GM19351 (cell line): Measurements from ENCODE around the gene HOMER2.
"Not testable (repeated sequence)": the region's sequence is repeated elsewhere in the genome, so short reads cannot be mapped to it uniquely, and the experiment has no call there.

Experiments used
- ATAC-seq: cut with Tn5 transposase; IDR thresholded peaks from one replicate; pipeline ENCODE4 v1.9.1; 2021; ENCODE audit warnings: mild to moderate bottlenecking, moderate library complexity; ENCODE audit not compliant: unreplicated experiment

HOMER2 gene

DNA sequence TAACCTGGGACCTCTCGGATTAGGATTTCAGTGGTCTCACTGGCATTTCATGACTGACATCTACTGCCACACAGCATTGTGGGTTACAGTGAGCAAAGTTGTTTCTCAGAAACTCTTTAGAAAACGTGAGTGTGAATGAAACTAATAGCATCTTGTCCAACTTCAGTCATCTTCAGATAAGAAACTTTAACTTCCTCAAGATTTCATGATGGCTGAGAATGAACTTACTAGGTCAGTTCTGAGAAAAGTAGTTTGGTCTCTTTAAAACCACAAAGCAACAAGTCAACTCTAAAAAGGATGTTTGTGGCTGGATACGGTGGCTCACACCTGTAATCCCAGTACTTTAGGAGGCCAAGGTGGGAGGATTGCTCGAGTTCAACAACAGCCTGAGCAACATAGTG lies 14.2 kb upstream of the HOMER2 start:
- peak; percentile 89 for ATAC-seq

GRCh38 chr15:82964890-82965289 lies 12.4 kb upstream of the HOMER2 start:
- no peak for ATAC-seq

- no peak for ATAC-seq
These were observed 11.2 kb upstream of the HOMER2 start for GRCh38 chr15:82963471-82964341.

GRCh38 chr15:82960766-82961165 lies 8.2 kb upstream of the HOMER2 start:
- no peak for ATAC-seq

DNA sequence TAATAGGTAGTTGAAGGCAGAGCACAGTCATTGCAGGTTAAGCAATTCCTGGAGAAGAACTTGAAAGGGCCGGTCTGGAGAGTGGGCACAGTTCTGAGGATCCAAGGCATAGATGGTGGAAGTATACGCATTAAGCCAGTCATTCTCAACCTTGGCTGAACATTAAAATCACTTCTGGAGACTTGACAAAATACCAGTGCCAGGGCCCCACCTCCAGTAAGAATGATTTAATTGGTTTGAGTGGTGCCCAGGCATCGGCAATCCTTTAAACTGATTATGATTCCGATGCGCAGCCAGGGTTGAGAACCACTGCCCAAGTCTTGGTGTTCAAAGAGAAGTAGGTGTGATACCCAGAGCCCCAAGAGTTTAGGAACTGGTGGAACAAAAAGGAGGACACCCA lies 6.9 kb upstream of the HOMER2 start:
- no peak for ATAC-seq

DNA sequence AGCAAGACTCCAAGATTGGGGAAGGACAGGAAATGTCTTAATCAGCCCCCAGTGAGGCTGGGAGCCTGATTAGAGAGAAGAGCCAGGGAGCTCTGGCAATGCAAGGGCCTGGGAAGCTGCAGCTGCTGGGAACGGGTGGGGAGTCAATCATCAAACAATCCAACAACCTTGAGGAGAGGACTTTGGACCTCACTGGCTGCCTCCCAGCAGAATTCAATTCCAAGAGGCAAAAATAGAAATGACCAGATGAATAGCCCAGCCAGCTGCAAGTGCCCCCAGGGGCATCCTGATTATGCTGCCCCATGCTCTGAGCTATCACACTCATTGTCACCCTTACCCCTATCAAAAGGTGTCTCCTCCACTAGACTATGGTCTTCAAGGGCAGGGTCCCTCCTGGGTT lies 6.1 kb upstream of the HOMER2 start:
- no peak for ATAC-seq

- ATAC-seq: no peak
These were observed 905 bp downstream of the HOMER2 start for GRCh38 chr15:82951472-82952157.

DNA sequence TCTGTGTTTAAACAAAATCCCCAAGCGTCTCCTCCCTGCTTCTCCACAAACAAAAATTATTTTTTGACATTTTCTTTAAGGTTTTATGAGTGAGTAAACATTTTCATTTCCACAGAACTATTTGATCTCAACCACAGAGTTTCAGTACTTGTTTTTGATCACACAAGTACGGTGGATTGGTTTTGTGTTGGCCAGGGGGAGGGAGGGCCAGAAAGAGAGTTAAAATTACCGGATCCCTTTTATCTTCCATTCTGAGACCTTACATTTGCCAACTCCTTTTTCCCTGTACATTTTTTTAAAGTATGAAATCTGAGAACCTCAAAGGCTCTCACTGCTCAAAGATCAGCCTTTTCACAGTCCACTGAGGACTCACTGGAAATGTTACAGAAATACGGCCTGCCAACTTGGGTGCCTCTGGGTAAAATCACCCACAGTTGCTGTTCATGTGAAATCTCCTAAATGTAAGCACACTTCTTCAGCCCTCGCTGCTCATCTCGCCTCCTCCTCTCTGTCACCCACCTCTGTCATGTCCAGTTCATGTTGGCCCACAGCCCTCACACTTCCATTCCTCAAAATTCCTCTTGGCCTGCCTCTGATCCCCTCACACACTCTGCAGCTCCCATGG lies 1.7 kb downstream of the HOMER2 start:
- ATAC-seq: peak; percentile 76

DNA sequence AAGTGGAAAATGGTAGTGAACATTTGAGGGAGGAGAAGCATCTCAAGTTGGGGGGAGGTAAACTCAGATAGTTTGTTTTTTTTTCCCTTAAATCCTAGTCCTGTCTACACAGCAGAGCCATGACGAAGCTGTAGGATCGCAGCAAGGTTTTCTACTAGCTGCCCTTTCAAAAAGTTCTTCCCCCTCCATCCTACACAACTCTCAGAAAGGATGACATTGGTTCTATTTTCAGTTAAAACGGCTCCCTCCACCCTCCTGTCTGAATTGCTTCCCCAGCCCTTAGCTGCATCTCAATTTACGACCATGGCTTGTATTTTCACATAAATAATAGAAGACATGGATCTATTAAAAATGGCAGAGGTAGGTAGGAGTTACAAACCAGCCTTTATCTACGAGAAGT lies 2.2 kb downstream of the HOMER2 start:
- peak; percentile 19 for ATAC-seq

DNA sequence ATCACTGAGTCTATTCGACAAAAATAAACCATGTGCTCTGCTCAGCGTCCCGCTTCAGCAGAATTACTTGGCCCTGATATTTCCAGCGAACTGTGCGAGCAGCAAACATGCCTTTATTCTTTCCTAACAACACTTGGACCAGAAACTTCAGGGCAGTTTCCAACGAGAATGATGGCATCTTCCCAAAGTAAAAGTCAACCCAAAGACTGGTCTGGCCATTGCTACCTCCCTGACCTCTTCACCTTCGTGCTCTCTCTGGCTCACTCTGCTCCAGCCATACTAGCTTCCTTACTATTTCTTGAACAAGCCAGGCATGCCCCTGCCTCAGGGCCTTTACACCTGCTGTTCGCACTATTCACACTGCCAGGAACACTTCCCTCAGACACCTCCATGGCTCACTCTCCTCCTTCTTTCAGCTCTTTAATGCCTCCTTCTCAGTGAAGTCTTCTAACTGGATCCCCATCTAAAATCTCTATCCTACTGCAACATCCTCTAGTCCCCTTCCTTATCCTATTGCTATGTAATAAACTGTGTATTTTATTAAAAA lies 6.3 kb downstream of the HOMER2 start:
- ATAC-seq: no peak

- ATAC-seq: no peak
These were observed 7.2 kb downstream of the HOMER2 start for GRCh38 chr15:82945326-82945725.

DNA sequence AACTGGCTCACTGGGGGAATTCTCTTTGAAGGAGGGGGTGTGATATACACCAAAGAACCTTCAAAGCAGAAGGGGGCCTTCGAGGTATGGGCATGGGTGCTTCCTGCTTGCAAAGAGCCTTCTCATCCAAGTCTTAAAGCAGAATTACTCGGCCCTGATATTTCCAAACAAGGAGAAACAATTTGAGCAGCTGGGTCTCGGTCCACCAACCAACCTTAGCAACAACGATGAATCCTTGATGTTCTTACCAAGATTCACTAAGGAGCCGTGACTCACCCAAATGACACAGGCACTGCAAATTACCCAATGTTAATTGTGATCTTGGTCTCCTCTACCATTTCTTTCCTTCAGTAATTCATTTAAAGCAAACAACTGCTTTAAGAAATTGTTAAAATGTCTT lies 7.7 kb downstream of the HOMER2 start:
- ATAC-seq: no peak

GRCh38 chr15:82944056-82944455 lies 8.5 kb downstream of the HOMER2 start:
- no peak for ATAC-seq

GRCh38 chr15:82943176-82943575 lies 9.3 kb downstream of the HOMER2 start:
- no peak for ATAC-seq

DNA sequence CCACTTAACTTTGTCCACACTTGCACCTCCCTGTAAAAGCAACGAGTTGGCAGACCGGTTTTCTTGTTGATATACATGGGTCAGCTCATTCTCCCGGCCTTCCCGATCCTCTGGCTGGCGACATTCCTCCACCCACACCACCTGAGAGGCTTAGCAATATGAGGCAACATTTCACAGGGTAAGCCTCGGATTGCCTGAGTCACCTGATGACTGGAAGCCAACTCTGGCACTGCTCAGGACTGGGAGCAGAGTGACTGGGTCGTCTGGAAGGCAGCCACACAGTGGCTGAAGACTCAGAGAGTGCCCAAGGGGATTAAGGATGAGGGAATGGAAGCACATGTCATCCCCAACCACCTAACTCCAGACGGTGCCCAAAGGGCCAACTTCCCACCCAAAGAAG lies 9.8 kb downstream of the HOMER2 start:
- ATAC-seq: no peak

DNA sequence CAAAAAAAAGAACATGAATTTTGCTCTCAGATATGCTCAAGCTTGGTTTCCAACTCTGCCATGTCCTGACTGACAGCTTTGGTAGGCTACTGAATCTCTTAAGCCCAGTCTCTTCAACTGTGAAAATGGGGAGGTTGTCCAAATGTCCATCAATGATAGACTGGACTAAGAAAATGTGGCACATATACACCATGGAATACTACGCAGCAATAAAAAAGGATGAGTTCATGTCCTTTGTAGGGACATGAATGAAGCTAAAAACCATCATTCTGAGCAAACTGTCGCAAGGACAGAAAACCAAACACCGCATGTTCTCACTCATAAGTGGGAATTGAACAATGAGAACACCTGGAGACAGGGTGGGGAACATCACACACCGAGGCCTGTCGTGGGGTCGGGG lies 12.8 kb downstream of the HOMER2 start:
- ATAC-seq: not testable (repeated sequence)

DNA sequence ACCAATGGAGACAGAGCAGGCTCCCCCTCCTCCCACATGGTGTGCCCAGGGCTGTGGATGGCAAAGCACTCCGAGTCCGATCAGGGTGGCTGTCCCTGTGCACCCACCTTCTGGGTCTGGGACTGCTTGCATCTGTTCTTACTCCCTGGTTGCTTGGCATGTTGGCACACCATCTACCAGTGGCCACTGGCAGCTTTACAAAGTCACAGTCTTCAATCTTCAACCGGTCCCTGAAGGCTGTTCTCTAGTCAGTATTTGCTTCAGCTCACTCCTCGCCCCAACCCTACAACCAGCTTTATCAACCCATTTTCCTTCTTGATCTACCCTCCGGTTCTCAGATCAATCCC lies 14.8 kb downstream of the HOMER2 start:
- no peak for ATAC-seq

- ATAC-seq: no peak
These were observed 15.4 kb downstream of the HOMER2 start for GRCh38 chr15:82936966-82937711.

DNA sequence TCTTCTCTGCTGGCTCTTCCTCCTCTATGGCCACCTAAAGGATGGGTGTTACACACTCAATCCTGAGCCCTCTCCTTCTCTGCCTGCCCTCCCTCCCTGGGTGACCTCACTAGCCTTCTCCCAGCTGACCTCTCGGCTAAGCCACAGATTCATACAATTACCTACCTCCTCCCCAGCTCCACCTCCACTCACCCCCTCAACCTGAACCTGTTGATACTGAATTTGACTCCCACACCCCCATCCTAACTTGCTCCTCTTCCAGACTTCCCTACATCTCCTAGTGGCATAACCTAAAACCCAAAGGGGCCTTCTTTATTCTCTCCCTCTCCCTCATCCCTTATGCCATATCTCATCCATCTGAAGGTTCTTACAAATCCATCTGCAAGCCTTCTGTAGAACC lies 17.1 kb downstream of the HOMER2 start:
- ATAC-seq: no peak

GRCh38 chr15:82934100-82934880 lies 18.2 kb downstream of the HOMER2 start:
- ATAC-seq: no peak
